Right renal pelvis (tissue), 4 donors: ENCODE measurements around the gene C6orf132. TPM values are rescaled to one million over a fixed set of nuclear protein-coding genes. Genes with fewer than 3 reads are reported as not detected.
"Not testable (repeated sequence)": the region's sequence is repeated elsewhere in the genome, so short reads cannot be mapped to it uniquely, and the experiment has no call there.

ENCODE experiments used
- DNase-seq, 4 donors: peaks; one replicate each; pipeline ENCODE4 v3.0.0-alpha.2; 2013; ENCODE audit warnings: low read depth in 4 of 4, low spot score in 3 of 4, missing footprints in 1 of 4
- polyA plus RNA-seq, 4 donors: library from polyadenylated mRNA; unstranded; fragments of 120-200 nt; gene quantifications; one replicate each; pipeline ENCODE4 v1.2.1, GENCODE V29; 2013; ENCODE audit not compliant: insufficient read length in 4 of 4

The C6orf132 gene
- polyA plus RNA-seq: 1 to 10 TPM; 4.1 to 6.3 (median 4.4) TPM

GRCh38 chr6:42142118-42142835, at the start of gene C6orf132:
C6orf132 (minus strand) TSS chr6:42142620; CDS start chr6:42142444, 176 bp downstream.
- DNase-seq: no peak

GRCh38 chr6:42190554-42191183, 48.2 kb upstream of the C6orf132 start:
- DNase-seq: no peak

GRCh38 chr6:42188406-42188805, 46.0 kb upstream of the C6orf132 start:
- no peak for DNase-seq

- peak; percentile 47 to 58 (median 52) for DNase-seq
Observed at GRCh38 chr6:42185597-42185996, 43.2 kb upstream of the C6orf132 start.

- DNase-seq: no peak
Observed at GRCh38 chr6:42184475-42184874, 42.1 kb upstream of the C6orf132 start.

GRCh38 chr6:42182101-42182500, 39.7 kb upstream of the C6orf132 start:
- DNase-seq: no peak

- DNase-seq: no peak
Observed at GRCh38 chr6:42179945-42180313, 37.5 kb upstream of the C6orf132 start.

- no peak for DNase-seq
Observed at GRCh38 chr6:42179261-42179944, 37.0 kb upstream of the C6orf132 start.

GRCh38 chr6:42177514-42178364, 35.3 kb upstream of the C6orf132 start:
- no peak for DNase-seq

- no peak for DNase-seq
Observed at GRCh38 chr6:42176981-42177380, 34.6 kb upstream of the C6orf132 start.

- no peak for DNase-seq
Observed at GRCh38 chr6:42175860-42176259, 33.4 kb upstream of the C6orf132 start.

- DNase-seq: no peak
Observed at GRCh38 chr6:42173101-42173500, 30.7 kb upstream of the C6orf132 start, which contains the start of gene GUCA1A. GUCA1A (plus strand) TSS chr6:42173364; CDS start chr6:42173614, 250 bp downstream.

- no peak for DNase-seq
Observed at GRCh38 chr6:42171813-42172581, 29.6 kb upstream of the C6orf132 start.

- not testable (repeated sequence) for DNase-seq
Observed at GRCh38 chr6:42169780-42170179, 27.4 kb upstream of the C6orf132 start.

GRCh38 chr6:42168650-42169049, 26.2 kb upstream of the C6orf132 start:
- DNase-seq: no peak

GRCh38 chr6:42166444-42167141, 24.2 kb upstream of the C6orf132 start:
- DNase-seq: peak in 2 of 4 donors; percentile 58 to 73

- DNase-seq: no peak
Observed at GRCh38 chr6:42165016-42165415, 22.6 kb upstream of the C6orf132 start.

GRCh38 chr6:42163981-42164380, 21.6 kb upstream of the C6orf132 start:
- DNase-seq: no peak

GRCh38 chr6:42162812-42163211, 20.4 kb upstream of the C6orf132 start:
- no peak for DNase-seq
